ENCODE results near the gene RPL19.
A peak's percentile ranks its signal among the peaks of the same experiment; 100 is the strongest.

The RPL19 gene

GRCh38 chr17:39225959-39226683 lies 26.0 kb downstream of the RPL19 start:
- Histone ChIP-seq H3K4me3 (peak overlapping the region; percentile 75), H3K27ac (no peak overlapping the region), H3K36me3 (ENCODE audit: insufficient read depth, low read length) (no peaks in the 10 kb centered on the region), H3K9ac (ENCODE audit: insufficient read length) (no peak overlapping the region), H3K9me3 (ENCODE audit: low read depth, low read length) (no peaks in the 10 kb centered on the region)
- TF ChIP-seq FOXP2 (optimal IDR thresholded peaks at IDR 0.05; ENCODE audit: control extremely low read depth, extremely low read length, insufficient read depth), result no peak
- TF ChIP-seq EZH2 (IDR thresholded peaks at IDR 0.05), result no peak
- TF ChIP-seq POLR2AphosphoS5 (IDR thresholded peaks at IDR 0.05; ENCODE audit: borderline replicate concordance, low read depth, low read length), result no peak
- DNase-seq (ENCODE audit: low read depth, low spot score), result no peak

- Histone ChIP-seq H3K36me3 (ENCODE audit: insufficient read depth, low read length) (no peaks in the 10 kb centered on the region), H3K9me3 (ENCODE audit: low read depth, low read length) (no peaks in the 10 kb centered on the region), H3K9ac (ENCODE audit: insufficient read length) (no peak overlapping the region), H3K4me3 (no peak overlapping the region), H3K27ac (no peak overlapping the region)
- TF ChIP-seq FOXP2 (optimal IDR thresholded peaks at IDR 0.05; ENCODE audit: control extremely low read depth, extremely low read length, insufficient read depth), result no peak
- no peak for TF ChIP-seq POLR2AphosphoS5 (IDR thresholded peaks at IDR 0.05; ENCODE audit: borderline replicate concordance, low read depth, low read length)
- TF ChIP-seq EZH2 (IDR thresholded peaks at IDR 0.05), result no peak
- no peak for DNase-seq (ENCODE audit: low read depth, low spot score)
Measured at GRCh38 chr17:39227364-39227919, 27.4 kb downstream of the RPL19 start.

GRCh38 chr17:39229274-39229913 lies 29.3 kb downstream of the RPL19 start:
- TF ChIP-seq EZH2 (IDR thresholded peaks at IDR 0.05), result no peak
- no peak for TF ChIP-seq FOXP2 (optimal IDR thresholded peaks at IDR 0.05; ENCODE audit: control extremely low read depth, extremely low read length, insufficient read depth)
- TF ChIP-seq POLR2AphosphoS5 (IDR thresholded peaks at IDR 0.05; ENCODE audit: borderline replicate concordance, low read depth, low read length), result no peak
- no peaks in the 10 kb centered on the region for H3K9me3 ChIP-seq (ENCODE audit: low read depth, low read length)
- no peaks in the 10 kb centered on the region for H3K36me3 ChIP-seq (ENCODE audit: insufficient read depth, low read length)
- H3K4me3 ChIP-seq, result no peak overlapping the region
- DNase-seq (ENCODE audit: low read depth, low spot score), result no peak
- no peak overlapping the region for H3K27ac ChIP-seq
- no peak overlapping the region for H3K9ac ChIP-seq (ENCODE audit: insufficient read length)

GRCh38 chr17:39230361-39230760 lies 30.3 kb downstream of the RPL19 start:
- no peak overlapping the region for H3K4me3 ChIP-seq
- H3K27ac ChIP-seq, result no peak overlapping the region
- TF ChIP-seq POLR2AphosphoS5 (IDR thresholded peaks at IDR 0.05; ENCODE audit: borderline replicate concordance, low read depth, low read length), result no peak
- no peak for TF ChIP-seq FOXP2 (optimal IDR thresholded peaks at IDR 0.05; ENCODE audit: control extremely low read depth, extremely low read length, insufficient read depth)
- no peak for TF ChIP-seq EZH2 (IDR thresholded peaks at IDR 0.05)
- no peak overlapping the region for H3K9ac ChIP-seq (ENCODE audit: insufficient read length)
- no peaks in the 10 kb centered on the region for H3K9me3 ChIP-seq (ENCODE audit: low read depth, low read length)
- H3K36me3 ChIP-seq (ENCODE audit: insufficient read depth, low read length), result no peaks in the 10 kb centered on the region
- DNase-seq (ENCODE audit: low read depth, low spot score), result no peak

- DNase-seq (ENCODE audit: low read depth, low spot score), result no peak
- Histone ChIP-seq H3K36me3 (ENCODE audit: insufficient read depth, low read length) (no peaks in the 10 kb centered on the region), H3K9me3 (ENCODE audit: low read depth, low read length) (no peaks in the 10 kb centered on the region), H3K4me3 (peak overlapping the region; percentile 51), H3K9ac (ENCODE audit: insufficient read length) (no peak overlapping the region), H3K27ac (no peak overlapping the region)
- no peak for TF ChIP-seq FOXP2 (optimal IDR thresholded peaks at IDR 0.05; ENCODE audit: control extremely low read depth, extremely low read length, insufficient read depth)
- no peak for TF ChIP-seq EZH2 (IDR thresholded peaks at IDR 0.05)
- TF ChIP-seq POLR2AphosphoS5 (IDR thresholded peaks at IDR 0.05; ENCODE audit: borderline replicate concordance, low read depth, low read length), result no peak
Measured at GRCh38 chr17:39231091-39231561, 31.0 kb downstream of the RPL19 start.

GRCh38 chr17:39231591-39232551 lies 31.8 kb downstream of the RPL19 start:
- TF ChIP-seq POLR2AphosphoS5 (IDR thresholded peaks at IDR 0.05; ENCODE audit: borderline replicate concordance, low read depth, low read length) (no peak), FOXP2 (optimal IDR thresholded peaks at IDR 0.05; ENCODE audit: control extremely low read depth, extremely low read length, insufficient read depth) (no peak), EZH2 (IDR thresholded peaks at IDR 0.05) (no peak)
- no peak overlapping the region for H3K27ac ChIP-seq
- no peaks in the 10 kb centered on the region for H3K9me3 ChIP-seq (ENCODE audit: low read depth, low read length)
- no peak for DNase-seq (ENCODE audit: low read depth, low spot score)
- H3K36me3 ChIP-seq (ENCODE audit: insufficient read depth, low read length), result no peaks in the 10 kb centered on the region
- H3K4me3 ChIP-seq, result peak overlapping the region; percentile 51
- H3K9ac ChIP-seq (ENCODE audit: insufficient read length), result no peak overlapping the region

- Histone ChIP-seq H3K27ac (no peak overlapping the region), H3K4me3 (no peak overlapping the region), H3K36me3 (ENCODE audit: insufficient read depth, low read length) (no peaks in the 10 kb centered on the region), H3K9ac (ENCODE audit: insufficient read length) (no peak overlapping the region), H3K9me3 (ENCODE audit: low read depth, low read length) (no peaks in the 10 kb centered on the region)
- DNase-seq (ENCODE audit: low read depth, low spot score), result no peak
- TF ChIP-seq FOXP2 (optimal IDR thresholded peaks at IDR 0.05; ENCODE audit: control extremely low read depth, extremely low read length, insufficient read depth) (no peak), EZH2 (IDR thresholded peaks at IDR 0.05) (no peak), POLR2AphosphoS5 (IDR thresholded peaks at IDR 0.05; ENCODE audit: borderline replicate concordance, low read depth, low read length) (no peak)
Measured at GRCh38 chr17:39235555-39236449, 35.7 kb downstream of the RPL19 start.

All from SK-N-MC (cell line).